Spleen (tissue), 7 donors: ENCODE results near the gene ST6GAL1.

Experiments used
- CTCF ChIP-seq, 11 experiments: fragments of 200-600 bp in 7 of 11; fragments of 450-650 bp in 4 of 11; sonication (generic) in 4 of 11; IDR thresholded peaks in 8 of 11; conservative IDR thresholded peaks in 3 of 11; 1 replicate in 7 of 11; 2 replicates in 4 of 11; pipeline versions ENCODE4 v1.4.0 to v1.8.0; 2016 to 2021; ENCODE audit warnings: antibody characterized with exemption in 11 of 11, inconsistent platforms in 4 of 11, mild to moderate bottlenecking in 1 of 11
- POLR2AphosphoS5 ChIP-seq, 3 donors: sonication (generic); formaldehyde crosslinking; IDR thresholded peaks; one replicate each; pipeline ENCODE4 v1.5.1; 2017; ENCODE audit warnings: antibody characterized with exemption in 3 of 3
- donor health status: DM: no; HTN: no; CAD: no; lungs with moderate emphysema.
- donor health status: DM: no; HTN: no; CAD: no.
- donor health status: DM: no; HTN: no; CAD: no.

- TF ChIP-seq POLR2AphosphoS5 (IDR thresholded peaks at IDR 0.05) (no peak), CTCF (IDR thresholded peaks at IDR 0.05 in 8 of 11, conservative IDR thresholded peaks at IDR 0.05 in 3 of 11) (no peak)
Measured at GRCh38 chr3:186951640-186952552, 21.6 kb downstream of the ST6GAL1 start.
